Tibial artery (tissue), 4 donors: ENCODE data around the gene RPS23.

Experiments
- DNase-seq, 2 donors: peaks; one replicate each; pipeline ENCODE4 v3.0.0-alpha.2; 2019
- H3K27ac ChIP-seq, 2 donors: fragments of 200-600 bp; sonication (generic) in 1 of 2; 1 replicate in 1 of 2; 2 replicates in 1 of 2; pipeline ENCODE4 v1.5.1; 2018 to 2019; ENCODE audit warnings: mild to moderate bottlenecking in 1 of 2
- H3K27me3 ChIP-seq, 2 donors: fragments of 200-600 bp; sonication (generic) in 1 of 2; one replicate each; pipeline versions ENCODE4 v1.5.1 to v1.6.0; 2016 to 2019
- H3K36me3 ChIP-seq, 3 donors: fragments of 200-600 bp; sonication (generic) in 2 of 3; one replicate each; pipeline ENCODE4 v1.5.1; 2016 to 2019; ENCODE audit warnings: mild to moderate bottlenecking in 2 of 3
- H3K4me1 ChIP-seq, 4 donors: fragments of 200-600 bp; sonication (generic) in 2 of 4; 1 replicate in 3 of 4; 2 replicates in 1 of 4; pipeline ENCODE4 v1.5.1; 2016 to 2019
- H3K4me3 ChIP-seq, 2 donors: fragments of 200-600 bp; sonication (generic) in 1 of 2; 1 replicate in 1 of 2; 2 replicates in 1 of 2; pipeline ENCODE4 v1.5.1; 2018 to 2019; ENCODE audit warnings: mild to moderate bottlenecking in 2 of 2
- H3K9me3 ChIP-seq, 3 donors: fragments of 200-600 bp; sonication (generic) in 1 of 3; one replicate each; pipeline ENCODE4 v1.5.1; 2016 to 2019
- CTCF ChIP-seq, 2 experiments: fragments of 200-600 bp in 1 of 2; fragments of 450-650 bp in 1 of 2; IDR thresholded peaks; one replicate each; pipeline ENCODE4 v1.5.1; 2017 to 2019; ENCODE audit warnings: antibody characterized with exemption in 2 of 2, mild to moderate bottlenecking in 1 of 2, moderate library complexity in 1 of 2
- intact Hi-C: fragments of 100-400 bp; cut with DNase I; formaldehyde crosslinking; loops from one replicate; pipeline ENCODE4 v1.15.0; 2023; ENCODE audit warnings: low total_unique reads

RPS23 gene

DNA sequence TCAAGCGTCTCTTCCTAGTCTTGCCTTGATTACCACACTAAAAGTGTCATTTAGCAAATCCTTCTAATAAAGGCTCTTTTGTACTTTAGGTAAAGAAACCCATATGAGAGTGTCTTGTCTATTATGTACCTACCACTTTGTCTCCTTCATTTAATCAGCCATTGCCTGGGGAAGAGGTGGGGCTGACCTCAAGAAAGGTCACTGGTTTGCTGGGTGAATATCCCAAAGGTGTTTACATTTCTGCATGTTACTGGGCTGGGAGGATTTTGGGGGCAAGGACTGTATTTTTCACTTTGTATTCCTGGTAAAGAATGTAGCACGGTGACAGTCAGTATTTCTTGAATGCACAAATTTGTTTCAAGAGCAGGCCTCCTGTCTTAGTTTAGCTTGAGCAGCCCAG, 11.9 kb upstream of the RPS23 start:
- Histone ChIP-seq H3K4me1 (no peaks in the 10 kb centered on the region), H3K9me3 (no peaks in the 10 kb centered on the region), H3K27me3 (no peaks in the 10 kb centered on the region), H3K4me3 (no peak overlapping the region), H3K36me3 (no peaks in the 10 kb centered on the region), H3K27ac (no peak overlapping the region)
- intact Hi-C loops: no loop called here
- no peak for DNase-seq
- TF ChIP-seq CTCF (IDR thresholded peaks at IDR 0.05): no peak

DNA sequence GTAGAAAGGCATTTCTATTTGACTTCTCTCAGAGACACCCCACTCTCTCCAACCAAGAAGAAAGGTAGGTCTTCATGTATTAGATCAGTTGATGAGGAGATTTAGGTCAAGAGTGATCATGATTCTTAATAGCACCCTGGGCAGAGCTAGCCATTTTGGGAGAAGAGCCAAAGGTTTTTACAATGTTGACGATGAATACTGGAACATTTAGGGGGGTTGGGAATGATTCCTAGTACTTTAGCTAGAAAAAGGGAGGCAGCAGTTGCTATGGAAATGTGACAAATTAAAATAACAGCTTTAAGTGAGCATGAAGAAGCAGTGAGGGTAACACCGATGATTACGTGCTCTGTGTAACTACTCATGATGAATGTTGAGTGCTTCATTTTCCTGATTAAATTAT, 9.5 kb upstream of the RPS23 start:
- H3K27ac ChIP-seq: no peak overlapping the region
- no peak for DNase-seq
- H3K4me1 ChIP-seq: no peaks in the 10 kb centered on the region
- no peaks in the 10 kb centered on the region for H3K36me3 ChIP-seq
- H3K9me3 ChIP-seq: no peaks in the 10 kb centered on the region
- no peaks in the 10 kb centered on the region for H3K27me3 ChIP-seq
- no peak overlapping the region for H3K4me3 ChIP-seq
- no peak for TF ChIP-seq CTCF (IDR thresholded peaks at IDR 0.05)
- intact Hi-C loops: no loop called here

DNA sequence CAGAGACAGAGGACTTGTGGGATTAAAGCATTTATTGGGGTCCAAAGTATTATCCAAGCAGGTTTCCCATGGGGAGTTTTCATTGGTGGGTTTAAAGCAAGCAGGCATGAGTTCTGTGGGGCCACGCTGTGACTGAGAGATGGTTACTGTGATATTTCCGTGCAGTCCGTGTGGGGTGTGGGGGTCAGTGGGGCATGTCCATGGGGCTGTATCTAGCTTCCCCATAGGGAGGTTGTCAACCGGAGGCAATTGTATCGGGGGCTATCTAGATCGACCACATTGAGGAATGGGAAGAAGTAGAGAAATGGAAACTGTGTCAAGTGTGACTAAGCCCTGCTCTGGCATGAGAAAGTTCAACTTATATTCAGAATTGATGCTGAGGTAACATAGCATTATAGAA, 7.1 kb upstream of the RPS23 start:
- Histone ChIP-seq H3K4me1 (no peaks in the 10 kb centered on the region), H3K36me3 (no peaks in the 10 kb centered on the region), H3K4me3 (no peak overlapping the region), H3K9me3 (no peaks in the 10 kb centered on the region), H3K27me3 (no peaks in the 10 kb centered on the region), H3K27ac (no peak overlapping the region)
- intact Hi-C loops: no loop called here
- DNase-seq: no peak
- no peak for TF ChIP-seq CTCF (IDR thresholded peaks at IDR 0.05)

DNA sequence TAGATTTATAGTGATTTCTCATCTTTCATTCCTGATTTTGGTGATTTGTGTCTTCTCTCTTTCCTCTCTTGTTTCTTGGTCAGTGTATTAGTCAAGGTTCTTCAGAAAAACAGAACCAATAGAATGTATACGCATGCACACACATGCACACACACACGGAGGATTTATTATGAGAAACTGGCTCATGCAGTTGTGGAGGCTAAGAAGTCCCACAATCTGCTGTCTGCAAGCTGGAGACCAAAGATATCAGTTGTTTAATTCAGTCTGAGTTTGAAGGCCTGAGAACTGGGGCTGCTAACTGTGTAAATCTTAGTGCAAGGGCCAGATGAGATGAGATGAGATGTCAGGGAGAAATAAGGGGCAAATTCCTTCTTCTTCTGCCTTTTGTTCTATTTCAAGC, 5.7 kb upstream of the RPS23 start:
- intact Hi-C loops: no loop called here
- Histone ChIP-seq H3K9me3 (no peaks in the 10 kb centered on the region), H3K27ac (no peak overlapping the region), H3K27me3 (no peaks in the 10 kb centered on the region), H3K36me3 (no peaks in the 10 kb centered on the region), H3K4me1 (peaks cover 0 to 7% (median 4%) of the 10 kb centered on the region in 4 donors), H3K4me3 (no peak overlapping the region)
- TF ChIP-seq CTCF (IDR thresholded peaks at IDR 0.05): no peak
- DNase-seq: no peak

DNA sequence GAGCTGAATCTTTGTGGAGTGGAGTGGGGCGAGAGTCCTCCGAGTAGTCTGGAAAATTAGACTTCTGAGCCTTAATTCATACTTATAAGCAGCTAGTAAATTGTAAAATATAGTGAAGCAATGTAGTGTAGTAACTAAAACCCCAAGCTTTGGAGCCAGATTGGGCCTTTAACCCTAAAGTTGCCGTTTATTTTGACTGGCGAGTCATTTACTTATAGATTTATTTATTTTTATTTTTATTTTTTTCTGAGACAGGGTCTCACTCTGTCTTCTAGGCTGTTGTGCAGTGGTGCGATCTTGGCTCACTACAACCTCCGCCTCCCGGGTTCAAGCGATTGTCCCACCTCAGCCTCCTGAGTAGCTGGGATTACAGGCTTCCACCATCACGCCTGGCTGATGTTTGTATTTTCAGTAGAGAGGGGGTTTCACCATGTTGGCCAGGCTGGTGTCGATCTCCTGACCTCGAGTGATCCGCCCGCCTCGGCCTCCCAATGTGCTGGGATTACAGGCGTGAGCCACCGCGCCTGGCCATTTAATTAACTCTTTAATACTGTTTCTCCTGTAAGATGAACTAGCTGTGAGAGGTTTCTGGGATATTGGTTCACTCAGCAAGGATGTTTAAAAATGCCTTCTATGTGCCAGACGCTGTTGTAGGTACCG, 687 bp upstream of the RPS23 start:
- Histone ChIP-seq H3K27ac (peak overlapping the region; percentile 84 to 87), H3K4me3 (peak overlapping the region; percentile 90 to 99), H3K9me3 (no peaks in the 10 kb centered on the region), H3K27me3 (no peaks in the 10 kb centered on the region), H3K36me3 (peaks cover 26 to 27% (median 26%) of the 10 kb centered on the region in 3 donors), H3K4me1 (peaks cover 0 to 21% (median 10%) of the 10 kb centered on the region in 4 donors)
- no peak for DNase-seq
- intact Hi-C loops: no loop called here
- no peak for TF ChIP-seq CTCF (IDR thresholded peaks at IDR 0.05)

GRCh38 chr5:82277613-82277986, 554 bp downstream of the RPS23 start:
- no peak for DNase-seq
- intact Hi-C loops: no loop called here
- H3K27me3 ChIP-seq: no peaks in the 10 kb centered on the region
- H3K27ac ChIP-seq: peak overlapping the region; percentile 84 to 87
- H3K36me3 ChIP-seq: peaks cover 26 to 39% (median 27%) of the 10 kb centered on the region in 3 donors
- H3K9me3 ChIP-seq: no peaks in the 10 kb centered on the region
- peaks cover 0 to 21% (median 10%) of the 10 kb centered on the region in 4 donors for H3K4me1 ChIP-seq
- H3K4me3 ChIP-seq: peak overlapping the region; percentile 90 to 99
- no peak for TF ChIP-seq CTCF (IDR thresholded peaks at IDR 0.05)
